Neural cell (in vitro differentiated cells): ENCODE measurements around the gene HIVEP2. TPM values are rescaled to one million over a fixed set of nuclear protein-coding genes. Genes with fewer than 3 reads are reported as not detected.

Experiments used
- H2AFZ ChIP-seq: fragments of 200-600, 300-800 bp; sonication (generic), shearing (Covaris generic); 2 replicates; pipeline ENCODE4 v1.6.0; 2014; ENCODE audit warnings: low read depth, mild to moderate bottlenecking, antibody characterized with exemption, low read length, moderate library complexity
- H3F3A ChIP-seq: fragments of 200-600 bp; shearing (Covaris generic); 2 replicates; pipeline ENCODE4 v1.6.1; 2016; ENCODE audit warnings: mild to moderate bottlenecking, moderate library complexity, mixed read lengths, antibody characterized with exemption, low read length; ENCODE audit not compliant: insufficient read depth, poor library complexity, severe bottlenecking
- H3K27ac ChIP-seq: fragments of 200-600, 300-800 bp; sonication (generic), shearing (Covaris generic); 2 replicates; pipeline ENCODE4 v1.5.1; 2014; ENCODE audit warnings: mild to moderate bottlenecking, low read length, moderate library complexity
- H3K27me3 ChIP-seq: fragments of 300-800, 200-600 bp; sonication (generic), shearing (Covaris generic); 2 replicates; pipeline ENCODE4 v1.6.0; 2014; ENCODE audit warnings: mild to moderate bottlenecking, low read depth, low read length, moderate library complexity; ENCODE audit not compliant: insufficient read depth
- H3K36me3 ChIP-seq: fragments of 300-800, 200-600 bp; sonication (generic), shearing (Covaris generic); 2 replicates; pipeline ENCODE4 v1.5.1; 2014; ENCODE audit warnings: mild to moderate bottlenecking, antibody characterized with exemption, low read length, moderate library complexity; ENCODE audit not compliant: insufficient read depth
- H3K4me2 ChIP-seq: fragments of 300-800, 200-600 bp; sonication (generic), shearing (Covaris generic); 2 replicates; pipeline ENCODE4 v1.6.0; 2014; ENCODE audit warnings: mild to moderate bottlenecking, low read length
- H3K4me3 ChIP-seq: fragments of 300-800, 200-600 bp; sonication (generic), shearing (Covaris generic); 2 replicates; pipeline ENCODE4 v1.5.1; 2014; ENCODE audit warnings: mild to moderate bottlenecking, low read length, moderate library complexity
- H3K79me2 ChIP-seq: fragments of 200-600 bp; shearing (Covaris generic); replicated peaks from 2 replicates; pipeline ENCODE4 v1.6.0; 2014; ENCODE audit warnings: mild to moderate bottlenecking, low read length, moderate library complexity; ENCODE audit not compliant: insufficient read depth
- H3K9ac ChIP-seq: fragments of 300-800, 200-600 bp; sonication (generic), shearing (Covaris generic); 2 replicates; pipeline ENCODE4 v1.6.1; 2016; ENCODE audit warnings: mild to moderate bottlenecking, low read length, mixed read lengths
- H3K9me2 ChIP-seq: fragments of 200-600 bp; shearing (Covaris generic); 2 replicates; pipeline ENCODE4 v1.6.1; 2016; ENCODE audit warnings: mild to moderate bottlenecking, low read length, mixed read lengths; ENCODE audit not compliant: insufficient read depth
- H3K9me3 ChIP-seq: fragments of 200-600, 300-800 bp; sonication (generic), shearing (Covaris generic); 2 replicates; pipeline ENCODE4 v1.6.1; 2016; ENCODE audit warnings: mild to moderate bottlenecking, mixed run types, low read length, moderate library complexity, mixed read lengths
- H4K20me1 ChIP-seq: fragments of 200-600 bp; shearing (Covaris generic); 2 replicates; pipeline ENCODE4 v1.6.1; 2016; ENCODE audit warnings: mild to moderate bottlenecking, mixed run types; ENCODE audit not compliant: insufficient read depth
- EZH2 ChIP-seq: fragments of 200-600, 300-800 bp; shearing (Covaris generic), sonication (generic); IDR thresholded peaks from 2 replicates; pipeline ENCODE4 v1.6.1; 2014; ENCODE audit warnings: antibody characterized with exemption, low read length, borderline replicate concordance, mild to moderate bottlenecking; ENCODE audit not compliant: insufficient read depth, poor library complexity, severe bottlenecking
- RAD21 ChIP-seq: fragments of 450-650 bp; conservative IDR thresholded peaks from 2 replicates; pipeline ENCODE4 v1.6.1; 2014; ENCODE audit warnings: antibody characterized with exemption, mild to moderate bottlenecking, moderate library complexity
- TAF1 ChIP-seq: IDR thresholded peaks from 2 replicates; pipeline ENCODE4 v1.6.1; 2012; ENCODE audit warnings: low read depth
- polyA plus RNA-seq: library from polyadenylated mRNA; depleted of rRNA; stranded (reverse); fragments of >200 nt; gene quantifications from 2 replicates; pipeline ENCODE4 v1.2.3, GENCODE V29; 2014

HIVEP2 gene
- polyA plus RNA-seq, 1 donor from 2014 or later, result 6.0 TPM

GRCh38 chr6:142702501-142703460, 242.2 kb downstream of the HIVEP2 start:
- Histone ChIP-seq H3K4me3 (no peak overlapping the region), H3K27ac (no peak overlapping the region), H3K9me3 (no peaks in the 10 kb centered on the region), H3K9me2 (no peaks in the 10 kb centered on the region), H3K4me2 (no peak overlapping the region), H3K9ac (no peak overlapping the region), H4K20me1 (no peaks in the 10 kb centered on the region), H3K79me2 (no peaks in the 10 kb centered on the region), H3F3A (no peaks in the 10 kb centered on the region), H2AFZ (no peak overlapping the region), H3K27me3 (no peaks in the 10 kb centered on the region), H3K36me3 (no peaks in the 10 kb centered on the region)
- TF ChIP-seq RAD21 (no peak), TAF1 (no peak), EZH2 (no peak)

Other genes starting within 250 kb of the HIVEP2 start
- gene AIG1, start 115.7 kb upstream of the HIVEP2 start, polyA plus RNA-seq, result 23.2 and 25.7 TPM in 2 replicates